IMR-90 (cell line): Measurements from ENCODE around the gene METRNL. TPM values are rescaled to one million over a fixed set of nuclear protein-coding genes. Genes with fewer than 3 reads are reported as not detected.

Experiments used
- ATAC-seq: fragments of 200-7000 bp; cut with Tn5 transposase; 2 replicates; pipeline ENCODE4 v1.9.1; 2020; ENCODE audit warnings: low read depth, mild to moderate bottlenecking, moderate library complexity
- BruUV-seq: library from RNA; stranded (reverse); fragments of 400-500 nt; replicated peaks from 2 replicates; lab custom pipeline; 2021; lab: Mats Ljungman, UMichigan
- CTCF ChIA-PET: fragments of 300-600 bp; formaldehyde crosslinking; extraction: SDS; loops from one replicate; lab custom pipeline; 2021; ENCODE audit warnings: antibody characterized with exemption; lab: Yijun Ruan, JAX
- POLR2A ChIA-PET: fragments of 300-600 bp; sonication (Branson Sonifier 250); formaldehyde crosslinking; loops from one replicate; lab custom pipeline; 2022; ENCODE audit warnings: antibody characterized with exemption; ENCODE audit not compliant: unreplicated experiment; lab: Charles Lee
- DNase-seq: peaks from one replicate; pipeline ENCODE4 v3.0.0; 2013
- H2AFZ ChIP-seq: replicated peaks from 2 replicates; pipeline ENCODE3; 2013; ENCODE audit warnings: low read length, mild to moderate bottlenecking; ENCODE audit not compliant: poor library complexity
- H2AK5ac ChIP-seq: 2 replicates; pipeline ENCODE4 v1.6.1; 2013; ENCODE audit warnings: low read depth, low read length, inconsistent platforms
- H2AK9ac ChIP-seq: replicated peaks from 2 replicates; pipeline ENCODE3; 2013; ENCODE audit warnings: mild to moderate bottlenecking, low read depth, low read length, moderate library complexity; ENCODE audit not compliant: poor library complexity
- H2BK120ac ChIP-seq: 2 replicates; pipeline ENCODE4 v1.6.1; 2013; ENCODE audit warnings: low read depth, low read length, inconsistent platforms
- H2BK15ac ChIP-seq: 3 replicates; pipeline ENCODE4 v1.6.1; 2013; ENCODE audit warnings: low read depth, low read length, inconsistent platforms
- H2BK20ac ChIP-seq: 2 replicates; pipeline ENCODE4 v1.6.1; 2013; ENCODE audit warnings: low read depth, mild to moderate bottlenecking, inconsistent platforms, low read length, moderate library complexity
- H2BK5ac ChIP-seq: 2 replicates; pipeline ENCODE4 v1.6.1; 2013; ENCODE audit warnings: mild to moderate bottlenecking, low read depth, low read length, inconsistent platforms; ENCODE audit not compliant: poor library complexity, severe bottlenecking
- H3K14ac ChIP-seq: replicated peaks from 2 replicates; pipeline ENCODE4 v1.6.1; 2013; ENCODE audit warnings: low read depth, low read length, inconsistent platforms
- H3K18ac ChIP-seq: 2 replicates; pipeline ENCODE4 v1.6.1; 2013; ENCODE audit warnings: low read depth, low read length, control low read depth
- H3K23ac ChIP-seq: 2 replicates; pipeline ENCODE4 v1.6.1; 2013; ENCODE audit warnings: low read depth, low read length, inconsistent platforms
- H3K27ac ChIP-seq: 2 replicates; pipeline ENCODE4 v1.5.1; 2013; ENCODE audit warnings: mild to moderate bottlenecking, control low read depth, low read length; ENCODE audit not compliant: insufficient read depth
- H3K27me3 ChIP-seq: 2 replicates; pipeline ENCODE4 v1.6.1; 2013; ENCODE audit warnings: low read length; ENCODE audit not compliant: control insufficient read depth, insufficient read depth
- H3K36me3 ChIP-seq: 2 replicates; pipeline ENCODE4 v1.6.1; 2013; ENCODE audit warnings: low read length, mixed read lengths; ENCODE audit not compliant: control insufficient read depth, insufficient read depth
- H3K4ac ChIP-seq: 2 replicates; pipeline ENCODE4 v1.6.1; 2013; ENCODE audit warnings: low read depth, low read length, inconsistent platforms
- H3K4me1 ChIP-seq: 2 replicates; pipeline ENCODE4 v1.6.1; 2013; ENCODE audit warnings: low read length, mixed read lengths; ENCODE audit not compliant: control insufficient read depth, insufficient read depth
- H3K4me2 ChIP-seq: 2 replicates; pipeline ENCODE4 v1.6.1; 2013; ENCODE audit warnings: low read depth, mild to moderate bottlenecking, control low read depth, low read length, moderate library complexity
- H3K4me3 ChIP-seq: 2 replicates; pipeline ENCODE4 v1.5.1; 2013; ENCODE audit warnings: low read depth, mild to moderate bottlenecking, control low read depth, low read length, moderate library complexity; ENCODE audit not compliant: insufficient read depth
- H3K56ac ChIP-seq: 2 replicates; pipeline ENCODE4 v1.6.1; 2013; ENCODE audit warnings: low read length, inconsistent platforms; ENCODE audit not compliant: insufficient read depth; ENCODE audit errors: extremely low read depth
- H3K79me1 ChIP-seq, 2 experiments: 2 replicates each; pipeline ENCODE4 v1.6.1; 2013; ENCODE audit warnings: low read length in 2 of 2, inconsistent platforms in 1 of 2, low read depth in 1 of 2
- H3K9ac ChIP-seq: 2 replicates; pipeline ENCODE4 v1.6.1; 2013; ENCODE audit warnings: low read depth, low read length, control low read depth
- H3K9me1 ChIP-seq: 2 replicates; pipeline ENCODE4 v1.6.1; 2013; ENCODE audit warnings: low read length, inconsistent platforms; ENCODE audit not compliant: insufficient read depth
- H3K9me3 ChIP-seq: 2 replicates; pipeline ENCODE4 v1.6.1; 2013; ENCODE audit warnings: low read length; ENCODE audit not compliant: control insufficient read depth, insufficient read depth
- H4K20me1 ChIP-seq: 2 replicates; pipeline ENCODE4 v1.6.1; 2013; ENCODE audit warnings: low read length, inconsistent platforms; ENCODE audit not compliant: insufficient read depth
- H4K5ac ChIP-seq: 2 replicates; pipeline ENCODE4 v1.6.1; 2013; ENCODE audit warnings: mild to moderate bottlenecking, low read depth, low read length, control low read depth
- H4K8ac ChIP-seq, 2 experiments: 2 replicates each; pipeline ENCODE4 v1.6.1; 2013; ENCODE audit warnings: low read depth in 2 of 2, low read length in 2 of 2, control low read depth in 1 of 2, inconsistent platforms in 1 of 2
- H4K91ac ChIP-seq: 2 replicates; pipeline ENCODE4 v1.6.1; 2013; ENCODE audit warnings: low read depth, low read length, inconsistent platforms; ENCODE audit not compliant: insufficient read depth
- BHLHE40 ChIP-seq: fragments of 150-350 bp; IDR thresholded peaks from 2 replicates; pipeline ENCODE4 v1.6.1; 2016; ENCODE audit warnings: mild to moderate bottlenecking, low read depth, low read length
- CEBPB ChIP-seq: IDR thresholded peaks from 2 replicates; pipeline ENCODE4 v1.6.1; 2012; ENCODE audit warnings: low read depth, low read length, improper control_type of control experiment
- CHD1 ChIP-seq: IDR thresholded peaks from 2 replicates; pipeline ENCODE4 v1.6.1; 2012; ENCODE audit warnings: low read depth, low read length, improper control_type of control experiment
- FOS ChIP-seq: fragments of 150-350 bp; IDR thresholded peaks from 2 replicates; pipeline ENCODE4 v1.6.1; 2016; ENCODE audit warnings: low read depth, low read length
- MAFK ChIP-seq: IDR thresholded peaks from 2 replicates; pipeline ENCODE4 v1.6.1; 2012; ENCODE audit warnings: low read depth, low read length, improper control_type of control experiment
- MAZ ChIP-seq: IDR thresholded peaks from 2 replicates; pipeline ENCODE4 v1.6.1; 2012; ENCODE audit warnings: low read depth, mild to moderate bottlenecking, low read length, improper control_type of control experiment, moderate library complexity, borderline replicate concordance
- MXI1 ChIP-seq: IDR thresholded peaks from 2 replicates; pipeline ENCODE4 v1.6.1; 2012; ENCODE audit warnings: low read depth, mild to moderate bottlenecking, low read length, moderate library complexity, borderline replicate concordance
- NFE2L2 ChIP-seq: fragments of 150-350 bp; IDR thresholded peaks from 2 replicates; pipeline ENCODE4 v1.6.1; 2016; ENCODE audit warnings: low read depth, mild to moderate bottlenecking, low read length
- POLR2A ChIP-seq: IDR thresholded peaks from 2 replicates; pipeline ENCODE4 v1.6.1; 2012; ENCODE audit warnings: mild to moderate bottlenecking, low read depth, low read length
- RAD21 ChIP-seq: IDR thresholded peaks from 2 replicates; pipeline ENCODE4 v1.6.1; 2012; ENCODE audit warnings: low read length, improper control_type of control experiment
- RFX5 ChIP-seq: IDR thresholded peaks from 2 replicates; pipeline ENCODE4 v1.8.0; 2012; ENCODE audit warnings: low read depth, mild to moderate bottlenecking, low read length, moderate library complexity
- SMC3 ChIP-seq: fragments of 150-350 bp; IDR thresholded peaks from 2 replicates; pipeline ENCODE4 v1.6.1; 2016; ENCODE audit warnings: low read depth, mild to moderate bottlenecking, antibody characterized with exemption, low read length, moderate library complexity
- WGBS, 2 experiments: methylation state at CpG; one replicate each; pipeline versions ENCODE4 v1.1.5 to v1.1.7; 2013; ENCODE audit warnings: missing lambda C conversion rate in 2 of 2; ENCODE audit not compliant: insufficient read length in 1 of 2; ENCODE audit errors: extremely low coverage in 2 of 2; 5-methylcytosine and 5-hydroxymethylcytosine counted together
- dilution Hi-C: fragments of 300-500 bp; cut with HindIII; formaldehyde crosslinking; loops from one replicate; pipeline ENCODE4 v1.14.3; 2018; ENCODE audit warnings: low sequenced_read_pairs; ENCODE audit not compliant: unreplicated experiment
- in situ Hi-C: fragments of 300-500 bp; cut with MboI; formaldehyde crosslinking; loops from 3 replicates; pipeline ENCODE4 v1.14.3; 2019; ENCODE audit warnings: low sequenced_read_pairs, inconsistent platforms, mixed read lengths
- intact Hi-C: fragments of 100-400 bp; cut with micrococcal nuclease; formaldehyde crosslinking; loops from 2 replicates; pipeline ENCODE4 v1.10.0; 2022
- polyA plus RNA-seq, 3 experiments: library from polyadenylated mRNA; depleted of rRNA; stranded (reverse); fragments of >200 nt; gene quantifications; 2 replicates each; pipeline ENCODE4 v1.2.3, GENCODE V29; 2012; ENCODE audit warnings: low replicate concordance in 1 of 3
- total RNA-seq: library from RNA; depleted of rRNA; stranded (reverse); fragments of >200 nt; gene quantifications from 2 replicates; pipeline ENCODE4 v1.2.3, GENCODE V29; 2012
- TF ChIP-seq, protein P1 (sequence below): conservative IDR thresholded peaks from 2 replicates; pipeline ENCODE4 v1.5.1; 2012; ENCODE audit warnings: mild to moderate bottlenecking, low read depth, low read length, improper control_type of control experiment
- TF ChIP-seq, protein P2 (sequence below): fragments of 150-350 bp; IDR thresholded peaks from 2 replicates; pipeline ENCODE4 v1.6.1; 2017; ENCODE audit warnings: mild to moderate bottlenecking, antibody characterized with exemption, low read length, low read depth

The METRNL gene
- total and polyA plus RNA-seq, 2 of the 4 experiments (the other 2 are of a cell fraction): 17.9 to 48.2 TPM

GRCh38 chr17:83078378-83079351 is 744 bp upstream of the METRNL start:
- Histone ChIP-seq H3K27ac (peak overlapping the region; percentile 32; the same call in 1 of the 2 replicates), H4K20me1 (peaks cover 25% of the 10 kb centered on the region), H3K4ac (no peak overlapping the region; the same call in 1 of the 2 replicates), H3K9me3 (no peaks in the 10 kb centered on the region), H3K23ac (no peak overlapping the region), H3K9ac (peak overlapping the region; percentile 48), H4K91ac (no peak overlapping the region), H3K4me2 (peak overlapping the region; percentile 62), H2AK5ac (no peak overlapping the region), H2BK20ac (no peak overlapping the region), H3K79me1 (peaks cover 4 to 21% of the 10 kb centered on the region in 2 experiments; a peak in 2 of 4 replicates), H3K27me3 (peaks cover 9% of the 10 kb centered on the region; the same call in 1 of the 2 replicates), H3K4me1 (peaks cover 24% of the 10 kb centered on the region), H2AFZ (peak overlapping the region; percentile 90), H3K18ac (no peak overlapping the region; the same call in 1 of the 2 replicates), H2BK120ac (no peak overlapping the region), H2BK15ac (no peak overlapping the region), H3K4me3 (peak overlapping the region; percentile 67), H3K9me1 (peaks cover 17% of the 10 kb centered on the region), H3K14ac (no peak overlapping the region), H2AK9ac (peak overlapping the region; percentile 85), H2BK5ac (peak overlapping the region; percentile 63), H3K56ac (no peak overlapping the region), H3K36me3 (peaks cover 6% of the 10 kb centered on the region; the same call in 1 of the 2 replicates), H4K5ac (no peak overlapping the region), H4K8ac (no peak overlapping the region; a peak in 1 of 4 replicates)
- ChIA-PET POLR2A (no interaction called here), CTCF (no interaction called here)
- dilution Hi-C loops: no loop called here
- in situ Hi-C loops: no loop called here
- WGBS, 2 experiments: 8% methylated on average over 36 of the region's 93 CpGs; no CpG with 5 or more reads in 1 of the 2 experiments
- intact Hi-C loops: loop anchor here (1.0 kb wide), 1 partner anchor 115 kb away; no protein-coding TSS in a partner anchor
- no TSS peak for BruUV-seq
- DNase-seq (no peak), ATAC-seq (peak; percentile 2)
- TF ChIP-seq, protein P1, sequence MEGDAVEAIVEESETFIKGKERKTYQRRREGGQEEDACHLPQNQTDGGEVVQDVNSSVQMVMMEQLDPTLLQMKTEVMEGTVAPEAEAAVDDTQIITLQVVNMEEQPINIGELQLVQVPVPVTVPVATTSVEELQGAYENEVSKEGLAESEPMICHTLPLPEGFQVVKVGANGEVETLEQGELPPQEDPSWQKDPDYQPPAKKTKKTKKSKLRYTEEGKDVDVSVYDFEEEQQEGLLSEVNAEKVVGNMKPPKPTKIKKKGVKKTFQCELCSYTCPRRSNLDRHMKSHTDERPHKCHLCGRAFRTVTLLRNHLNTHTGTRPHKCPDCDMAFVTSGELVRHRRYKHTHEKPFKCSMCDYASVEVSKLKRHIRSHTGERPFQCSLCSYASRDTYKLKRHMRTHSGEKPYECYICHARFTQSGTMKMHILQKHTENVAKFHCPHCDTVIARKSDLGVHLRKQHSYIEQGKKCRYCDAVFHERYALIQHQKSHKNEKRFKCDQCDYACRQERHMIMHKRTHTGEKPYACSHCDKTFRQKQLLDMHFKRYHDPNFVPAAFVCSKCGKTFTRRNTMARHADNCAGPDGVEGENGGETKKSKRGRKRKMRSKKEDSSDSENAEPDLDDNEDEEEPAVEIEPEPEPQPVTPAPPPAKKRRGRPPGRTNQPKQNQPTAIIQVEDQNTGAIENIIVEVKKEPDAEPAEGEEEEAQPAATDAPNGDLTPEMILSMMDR: no peak
- TF ChIP-seq, protein P2, sequence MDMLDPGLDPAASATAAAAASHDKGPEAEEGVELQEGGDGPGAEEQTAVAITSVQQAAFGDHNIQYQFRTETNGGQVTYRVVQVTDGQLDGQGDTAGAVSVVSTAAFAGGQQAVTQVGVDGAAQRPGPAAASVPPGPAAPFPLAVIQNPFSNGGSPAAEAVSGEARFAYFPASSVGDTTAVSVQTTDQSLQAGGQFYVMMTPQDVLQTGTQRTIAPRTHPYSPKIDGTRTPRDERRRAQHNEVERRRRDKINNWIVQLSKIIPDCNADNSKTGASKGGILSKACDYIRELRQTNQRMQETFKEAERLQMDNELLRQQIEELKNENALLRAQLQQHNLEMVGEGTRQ: no peak
- TF ChIP-seq SMC3: no peak
- TF ChIP-seq RAD21: no peak
- TF ChIP-seq POLR2A: no peak
- no peak for TF ChIP-seq RFX5
- TF ChIP-seq BHLHE40: no peak
- no peak for TF ChIP-seq MAZ
- no peak for TF ChIP-seq NFE2L2
- no peak for TF ChIP-seq FOS
- no peak for TF ChIP-seq MAFK
- TF ChIP-seq CHD1: no peak
- TF ChIP-seq MXI1: no peak
- TF ChIP-seq CEBPB: no peak
